Type B pancreatic cell (in vitro differentiated cells): ENCODE results near the gene ZBTB7B. TPM values are rescaled to one million over a fixed set of nuclear protein-coding genes. Genes with fewer than 3 reads are reported as not detected.

Experiments
- DNase-seq: peaks from one replicate; pipeline ENCODE4 v3.0.0; 2021; ENCODE audit warnings: mixed read lengths; ENCODE audit not compliant: unreplicated experiment; ENCODE audit errors: extremely low spot score
- H3K27ac Mint-ChIP-seq: 2 replicates; pipeline ENCODE4 v1.8.0; 2021; ENCODE audit warnings: mild to moderate bottlenecking, mixed read lengths
- H3K27me3 Mint-ChIP-seq: 2 replicates; pipeline ENCODE4 v1.8.0; 2021; ENCODE audit warnings: mixed read lengths
- H3K36me3 Mint-ChIP-seq: 2 replicates; pipeline ENCODE4 v1.8.0; 2021; ENCODE audit warnings: mixed read lengths
- H3K4me1 Mint-ChIP-seq: one replicate; pipeline ENCODE4 v1.8.0; 2021; ENCODE audit warnings: mixed read lengths; ENCODE audit not compliant: unreplicated experiment
- H3K4me3 Mint-ChIP-seq: 2 replicates; pipeline ENCODE4 v1.8.0; 2021; ENCODE audit warnings: mild to moderate bottlenecking, mixed read lengths
- H3K9me3 Mint-ChIP-seq: 2 replicates; pipeline ENCODE4 v1.8.0; 2021; ENCODE audit warnings: mixed read lengths
- CTCF ChIP-seq: fragments of 200-600 bp; sonication (generic); conservative IDR thresholded peaks from 2 replicates; pipeline ENCODE4 v1.5.0; 2021; ENCODE audit warnings: antibody characterized with exemption, mild to moderate bottlenecking
- total RNA-seq: library from RNA; stranded (reverse); gene quantifications from 2 replicates; pipeline ENCODE4 v1.2.1, GENCODE V29; 2021; ENCODE audit warnings: low replicate concordance

ZBTB7B gene
- total RNA-seq, 1 donor from 2014 or later: 38.1 TPM

- Mint-ChIP-seq H3K4me1 (peaks cover 14% of the 10 kb centered on the region), H3K9me3 (no peaks in the 10 kb centered on the region), H3K4me3 (no peak overlapping the region), H3K27me3 (peaks cover 7% of the 10 kb centered on the region), H3K36me3 (no peaks in the 10 kb centered on the region), H3K27ac (peak overlapping the region; percentile 19)
- no peak for TF ChIP-seq CTCF
- no peak for DNase-seq
Observed at GRCh38 chr1:155043793-155044192, 41.2 kb downstream of the ZBTB7B start.

- Mint-ChIP-seq H3K9me3 (no peaks in the 10 kb centered on the region), H3K27me3 (peaks cover 7% of the 10 kb centered on the region), H3K36me3 (no peaks in the 10 kb centered on the region), H3K27ac (peak overlapping the region; percentile 81), H3K4me1 (peaks cover 18% of the 10 kb centered on the region), H3K4me3 (no peak overlapping the region)
- DNase-seq: no peak
- no peak for TF ChIP-seq CTCF
Observed at GRCh38 chr1:155044365-155044764, 41.8 kb downstream of the ZBTB7B start.

- Mint-ChIP-seq H3K4me3 (peak overlapping the region; percentile 13), H3K27me3 (peaks cover 7% of the 10 kb centered on the region), H3K27ac (peak overlapping the region; percentile 81), H3K4me1 (peaks cover 25% of the 10 kb centered on the region), H3K36me3 (no peaks in the 10 kb centered on the region), H3K9me3 (no peaks in the 10 kb centered on the region)
- TF ChIP-seq CTCF: peak; percentile 77
- no peak for DNase-seq
Observed at GRCh38 chr1:155044812-155045657, 42.4 kb downstream of the ZBTB7B start.

- Mint-ChIP-seq H3K4me1 (peaks cover 34% of the 10 kb centered on the region), H3K9me3 (no peaks in the 10 kb centered on the region), H3K27ac (peak overlapping the region; percentile 91), H3K27me3 (no peaks in the 10 kb centered on the region), H3K4me3 (peak overlapping the region; percentile 41), H3K36me3 (no peaks in the 10 kb centered on the region)
- TF ChIP-seq CTCF: no peak
- no peak for DNase-seq
Observed at GRCh38 chr1:155048449-155049334, 46.1 kb downstream of the ZBTB7B start.

GRCh38 chr1:155049651-155050559, 47.3 kb downstream of the ZBTB7B start:
- Mint-ChIP-seq H3K4me1 (peaks cover 26% of the 10 kb centered on the region), H3K36me3 (no peaks in the 10 kb centered on the region), H3K27ac (peak overlapping the region; percentile 91), H3K9me3 (no peaks in the 10 kb centered on the region), H3K4me3 (peak overlapping the region; percentile 93), H3K27me3 (no peaks in the 10 kb centered on the region)
- no peak for TF ChIP-seq CTCF
- no peak for DNase-seq
